Inferior parietal cortex (tissue), 1 donor: ENCODE results near the gene NDUFA9.

Experiments used
- DNase-seq: peaks from one replicate; pipeline ENCODE4 v3.0.0-alpha.2; 2016; ENCODE audit errors: extremely low spot score

NDUFA9 gene

DNA sequence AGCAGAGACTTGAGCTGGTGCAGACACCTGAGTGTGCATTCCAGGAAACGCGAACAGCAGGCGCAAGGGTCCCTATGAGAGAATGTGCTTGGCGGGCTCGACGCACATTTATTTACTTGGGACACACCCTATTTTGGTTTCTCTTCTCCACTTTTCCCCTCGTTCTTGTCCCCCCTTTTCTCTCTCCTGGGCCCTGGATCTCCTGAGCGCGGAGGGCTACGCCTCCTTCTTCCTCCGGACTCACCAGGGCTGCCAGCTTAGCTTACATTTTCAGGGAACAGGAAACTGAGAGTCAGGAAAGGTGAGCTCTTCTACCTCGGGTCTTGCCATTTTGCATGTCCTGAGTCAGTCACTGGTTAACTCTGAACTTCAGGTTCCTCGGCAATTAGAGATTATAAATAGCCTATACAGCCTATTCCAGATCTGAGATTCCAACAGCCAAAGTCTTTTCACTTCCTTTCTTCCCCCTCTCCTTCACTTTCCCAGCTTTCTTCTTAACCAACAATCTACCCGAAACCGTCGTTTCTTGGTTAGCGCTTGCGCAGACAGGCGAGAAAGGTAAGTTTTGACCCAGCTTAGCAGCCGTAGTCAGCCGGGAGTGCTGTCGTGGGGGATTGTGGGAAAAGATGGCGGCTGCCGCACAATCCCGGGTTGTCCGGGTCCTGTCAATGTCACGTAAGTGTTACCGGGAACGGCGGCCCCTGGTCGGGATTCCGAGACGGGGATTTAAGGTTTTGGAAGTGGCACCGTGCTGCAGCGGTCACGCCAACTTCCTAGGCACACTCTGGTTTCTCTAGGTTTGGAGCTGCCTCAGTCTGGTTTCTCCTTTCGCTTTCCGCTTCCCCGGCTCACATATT is at the start of gene NDUFA9, which contains the start of gene AKAP3:
Gene NDUFA9 (plus strand): TSS at position 614 of the 857 bp plus-strand sequence. CDS start 13 bp downstream, at position 627.
Gene AKAP3 (minus strand): TSS at position 551 of the 857 bp plus-strand sequence. CDS start 10,855 bp downstream, outside the sequence.
- peak; percentile 92 for DNase-seq

DNA sequence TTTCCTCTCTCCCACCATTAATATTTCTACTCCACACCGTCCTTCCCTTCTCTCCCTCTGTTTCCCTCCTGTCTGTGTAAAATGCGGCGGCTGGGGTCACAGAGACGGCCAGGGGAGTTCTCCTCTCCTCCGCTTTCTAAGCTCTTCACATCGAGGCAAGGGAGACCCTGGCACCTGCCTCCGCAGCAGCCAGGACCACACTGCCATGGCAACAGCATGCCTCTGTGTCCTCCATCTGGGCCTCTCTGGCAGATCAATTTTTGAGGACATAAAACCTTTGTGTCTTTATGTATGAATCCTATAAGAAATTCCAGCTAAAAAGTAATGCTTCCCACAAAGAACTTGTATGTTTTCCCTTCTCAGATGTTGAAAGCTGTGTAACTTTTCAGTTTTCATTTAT is 45.5 kb upstream of the NDUFA9 start:
- no peak for DNase-seq

DNA sequence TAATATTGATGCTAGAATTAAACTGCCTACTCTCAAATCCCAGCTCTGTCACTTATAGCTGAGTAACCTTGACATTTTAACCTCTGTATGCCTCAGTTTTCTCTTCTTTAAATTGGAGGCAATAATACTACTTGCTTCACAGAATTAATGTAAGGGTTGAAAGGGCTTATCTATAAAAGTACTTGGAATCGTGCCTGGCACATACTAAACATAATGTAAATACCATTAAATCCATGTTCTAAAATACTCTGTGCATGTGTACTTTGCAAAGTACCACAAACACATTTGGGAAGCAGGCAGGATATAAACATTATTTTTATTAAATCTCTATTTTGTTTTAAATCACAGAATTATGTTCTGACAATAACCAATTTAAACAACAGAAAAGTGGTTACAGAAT is 45.0 kb upstream of the NDUFA9 start:
- DNase-seq = no peak

DNA sequence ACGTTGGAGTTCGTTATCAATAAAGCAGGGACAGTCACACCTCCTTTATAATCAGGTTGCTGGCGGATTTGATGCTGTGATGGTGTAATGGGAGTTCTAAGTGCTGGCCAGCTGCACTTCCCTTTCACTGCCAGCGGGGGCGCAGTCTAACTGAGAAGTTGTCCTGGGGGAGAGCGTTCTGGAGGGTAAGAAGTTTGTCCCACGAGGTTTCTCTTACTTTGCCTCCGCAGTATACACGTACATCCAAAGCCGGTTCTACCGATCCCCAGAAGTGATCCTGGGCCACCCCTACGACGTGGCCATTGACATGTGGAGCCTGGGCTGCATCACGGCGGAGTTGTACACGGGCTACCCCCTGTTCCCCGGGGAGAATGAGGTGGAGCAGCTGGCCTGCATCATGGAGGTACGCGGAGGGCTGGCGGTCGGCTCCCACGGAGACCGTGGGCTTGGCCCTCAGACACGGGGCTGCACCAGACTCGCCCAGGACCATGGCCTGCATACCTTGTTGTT is 44.2 kb upstream of the NDUFA9 start:
- peak; percentile 91 for DNase-seq

DNA sequence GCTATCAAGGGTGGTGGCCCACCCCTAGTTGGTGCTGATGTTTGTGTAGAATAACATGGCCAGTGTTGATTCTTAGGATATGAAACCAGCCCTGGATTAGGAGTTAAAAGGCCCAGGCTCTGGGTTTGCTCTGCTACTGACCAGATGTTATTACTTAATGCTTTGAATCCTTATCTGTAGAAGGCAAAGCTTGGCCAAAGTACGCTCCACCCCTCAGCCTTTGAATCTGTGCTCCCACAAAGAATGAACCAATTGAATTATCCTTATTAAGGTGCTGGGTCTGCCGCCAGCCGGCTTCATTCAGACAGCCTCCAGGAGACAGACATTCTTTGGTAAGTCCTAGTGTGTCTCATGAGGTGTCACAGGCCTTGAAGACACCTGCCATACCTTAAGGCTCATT is 41.9 kb upstream of the NDUFA9 start:
- DNase-seq = no peak

- DNase-seq = no peak
Observed at GRCh38 chr12:4609071-4609470, 39.8 kb upstream of the NDUFA9 start.

DNA sequence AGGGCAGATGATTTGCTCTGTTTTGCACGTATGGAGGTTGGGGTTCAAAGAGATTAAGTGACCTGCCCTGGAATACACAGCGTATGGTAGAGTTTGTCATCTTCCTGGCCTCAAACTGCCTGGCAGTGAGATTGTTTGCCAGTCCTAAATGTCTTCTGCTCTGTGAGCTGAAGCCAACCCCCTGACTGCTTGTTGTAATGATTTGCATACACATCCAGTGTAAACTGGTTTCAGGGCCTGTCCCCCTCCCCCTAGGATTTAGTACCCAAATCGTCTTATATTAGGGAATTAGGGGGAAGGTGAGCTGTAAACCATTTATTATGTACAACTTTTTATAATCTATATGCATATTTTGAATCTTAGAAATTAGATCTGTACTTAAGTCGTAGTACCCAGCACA is 38.4 kb upstream of the NDUFA9 start:
- DNase-seq = no peak

GRCh38 chr12:4615667-4616066 is 33.2 kb upstream of the NDUFA9 start:
- peak; percentile 29 for DNase-seq

GRCh38 chr12:4621511-4621910 is 27.4 kb upstream of the NDUFA9 start:
- DNase-seq = no peak

DNA sequence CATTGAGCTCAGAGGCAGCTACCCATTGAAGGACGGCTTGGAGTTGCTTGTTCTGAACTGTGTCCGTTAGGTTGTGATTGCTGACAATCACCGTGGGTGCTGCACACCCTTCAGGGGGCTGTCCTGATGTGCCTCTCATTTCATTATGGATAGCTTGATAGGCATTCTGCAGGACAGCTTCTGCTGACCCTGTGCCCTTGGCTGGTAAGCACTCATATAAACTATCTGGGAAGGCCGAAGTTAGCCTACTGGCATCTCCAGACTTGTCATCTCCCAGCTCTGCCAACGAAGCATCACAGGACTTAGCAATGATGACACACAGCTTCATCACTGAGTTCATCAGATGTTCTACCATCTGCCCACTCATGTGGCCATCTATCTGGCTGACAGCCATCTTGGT is 22.4 kb upstream of the NDUFA9 start:
- no peak for DNase-seq

GRCh38 chr12:4628406-4628805 is 20.5 kb upstream of the NDUFA9 start:
- no peak for DNase-seq

DNA sequence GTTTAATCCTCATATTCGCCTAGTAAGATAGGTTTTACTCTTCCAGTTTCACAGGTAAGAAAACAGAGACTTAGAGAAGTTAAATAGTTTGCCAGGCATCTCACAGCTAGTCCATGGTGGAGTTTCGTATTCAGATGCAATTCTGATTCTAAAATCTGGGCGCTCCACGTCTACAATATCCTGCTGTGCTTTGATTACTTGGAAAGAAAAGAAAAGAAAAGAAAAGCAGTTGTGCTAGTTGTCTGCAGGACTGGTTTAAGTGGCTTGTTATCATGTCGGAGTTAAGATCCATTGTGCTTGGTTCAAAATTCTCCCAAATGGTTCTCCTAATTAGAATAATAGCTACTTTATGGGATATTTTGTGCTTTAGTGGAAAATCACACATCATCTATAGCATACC is 18.7 kb upstream of the NDUFA9 start:
- no peak for DNase-seq

DNA sequence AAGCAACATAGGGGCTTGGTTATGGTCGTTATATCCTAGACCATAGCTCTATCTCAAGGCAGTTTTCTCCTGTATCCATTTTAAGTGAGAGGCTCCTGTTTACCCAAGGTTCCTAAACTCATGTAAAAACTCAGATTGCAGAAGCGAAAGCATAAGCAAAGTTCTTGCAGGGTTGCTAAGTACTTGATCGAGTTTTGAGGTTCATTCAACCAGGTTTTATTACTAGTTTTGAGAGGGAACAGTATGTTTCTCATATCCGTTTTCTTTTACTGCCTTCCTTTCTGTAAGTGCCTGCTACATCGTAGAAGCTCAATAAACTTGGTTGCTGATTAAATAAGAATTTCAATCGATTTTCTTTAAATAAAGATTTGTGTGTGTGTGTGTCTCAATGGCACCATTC is 5.2 kb upstream of the NDUFA9 start:
- DNase-seq = no peak

DNA sequence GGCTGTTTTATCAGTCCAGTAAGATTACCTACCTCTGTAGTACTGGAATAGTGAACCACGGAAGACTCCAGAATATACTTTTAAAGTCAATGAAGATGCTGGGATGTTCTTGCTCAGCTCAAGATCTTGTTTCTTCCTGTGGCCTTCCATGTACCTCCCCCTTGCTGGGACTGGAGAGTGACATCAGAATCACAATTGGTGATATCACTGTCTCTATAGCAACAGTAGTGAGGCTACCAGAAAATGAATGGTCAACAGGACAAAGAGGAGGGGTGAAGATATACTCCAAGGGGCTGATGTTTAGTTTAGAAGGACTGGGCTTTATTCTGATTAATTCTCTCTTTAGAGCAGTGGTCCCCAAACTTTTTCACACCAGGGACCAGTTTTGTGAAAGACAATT is 3.9 kb upstream of the NDUFA9 start:
- DNase-seq = no peak

DNA sequence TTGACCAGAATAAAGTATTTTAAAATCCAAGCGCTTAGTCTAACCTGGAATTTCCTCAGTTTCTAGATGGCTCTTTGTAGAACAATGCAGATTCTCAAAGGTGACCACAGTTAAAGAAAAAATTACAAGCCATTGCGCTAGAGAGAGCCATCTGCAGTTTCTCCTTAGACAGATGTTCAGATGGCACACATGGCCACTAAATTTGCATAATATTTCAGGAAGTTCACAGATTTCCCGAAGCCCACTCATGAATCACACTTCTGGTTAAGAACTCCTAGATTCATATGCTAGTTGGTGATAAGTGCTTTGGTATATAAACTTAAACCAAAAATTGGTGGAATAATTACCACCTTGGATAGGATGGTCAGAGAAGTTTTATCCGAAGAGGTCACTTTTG is 812 bp upstream of the NDUFA9 start:
- peak; percentile 21 for DNase-seq

DNA sequence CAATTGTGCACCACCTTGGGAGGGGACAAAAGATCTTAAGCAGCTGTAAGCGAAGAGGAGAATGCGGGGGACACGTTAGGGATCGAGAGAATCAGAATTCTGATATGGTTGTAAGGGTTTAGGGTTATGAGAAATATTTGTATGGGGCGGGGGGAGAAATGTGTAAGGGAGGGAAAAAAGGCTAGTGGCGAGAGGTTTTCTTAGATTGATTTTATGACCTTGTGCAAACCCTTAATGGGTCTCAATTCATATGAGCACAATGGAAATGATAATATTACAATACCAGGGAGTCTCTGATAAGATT is 396 bp downstream of the NDUFA9 start:
- no peak for DNase-seq

DNA sequence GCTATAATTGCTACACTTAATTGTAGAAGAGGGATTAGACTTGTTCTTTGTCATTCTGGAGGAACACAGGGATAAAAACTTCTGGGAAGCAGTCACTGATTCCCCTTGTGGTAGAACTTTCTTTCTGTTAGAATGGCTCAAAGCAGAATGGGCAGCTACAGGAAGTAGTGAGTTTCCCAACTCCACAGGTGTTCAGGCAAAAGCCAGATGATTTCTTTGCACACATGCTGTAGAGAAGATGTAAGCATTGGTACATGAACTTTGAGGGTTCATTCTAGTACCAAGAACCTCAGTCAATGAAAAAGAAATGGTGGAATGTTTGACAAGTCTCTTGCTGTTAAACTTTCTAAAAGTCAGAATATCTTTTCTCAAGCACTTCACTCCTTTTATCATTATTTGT is 4.3 kb downstream of the NDUFA9 start:
- no peak for DNase-seq

DNA sequence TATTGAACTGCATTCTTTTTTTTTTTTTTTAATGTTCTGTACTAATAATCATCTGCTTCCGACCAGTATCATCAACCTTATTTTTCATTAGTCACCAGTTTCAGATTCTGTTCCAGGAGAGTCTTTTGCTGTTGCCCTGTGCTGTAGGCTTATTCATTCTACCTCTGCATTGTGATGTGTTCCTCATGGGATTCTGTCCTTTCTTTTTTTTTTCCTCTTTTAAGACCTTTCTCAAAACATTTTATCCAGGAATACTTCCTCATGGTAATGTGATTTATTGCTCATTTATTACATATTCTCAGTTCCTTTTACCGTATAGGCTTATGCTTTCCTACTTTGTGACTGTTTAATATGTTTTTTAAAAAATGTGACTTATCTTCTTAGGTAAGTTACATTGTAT is 4.8 kb downstream of the NDUFA9 start:
- DNase-seq = no peak

GRCh38 chr12:4663971-4664505 is 15.1 kb downstream of the NDUFA9 start:
- no peak for DNase-seq

DNA sequence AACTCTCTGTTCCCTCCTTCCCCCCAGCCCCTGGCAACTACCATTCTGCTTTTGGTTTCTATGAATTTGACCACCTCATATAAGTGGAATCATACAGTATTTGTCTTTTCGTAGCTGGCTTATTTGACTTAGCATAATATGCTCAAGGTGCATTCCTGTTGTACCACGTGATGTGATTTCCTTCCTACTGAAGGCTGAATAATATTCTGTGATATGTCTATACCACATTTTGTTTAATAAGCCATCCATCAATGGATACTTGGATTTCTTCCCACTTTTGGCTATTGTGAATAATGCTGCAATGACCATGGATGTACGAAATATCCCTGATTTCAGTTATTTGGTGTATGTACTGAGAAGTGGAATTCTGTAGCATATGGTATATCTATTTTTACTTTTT is 16.3 kb downstream of the NDUFA9 start:
- no peak for DNase-seq

GRCh38 chr12:4679711-4680110 is 30.8 kb downstream of the NDUFA9 start:
- no peak for DNase-seq

DNA sequence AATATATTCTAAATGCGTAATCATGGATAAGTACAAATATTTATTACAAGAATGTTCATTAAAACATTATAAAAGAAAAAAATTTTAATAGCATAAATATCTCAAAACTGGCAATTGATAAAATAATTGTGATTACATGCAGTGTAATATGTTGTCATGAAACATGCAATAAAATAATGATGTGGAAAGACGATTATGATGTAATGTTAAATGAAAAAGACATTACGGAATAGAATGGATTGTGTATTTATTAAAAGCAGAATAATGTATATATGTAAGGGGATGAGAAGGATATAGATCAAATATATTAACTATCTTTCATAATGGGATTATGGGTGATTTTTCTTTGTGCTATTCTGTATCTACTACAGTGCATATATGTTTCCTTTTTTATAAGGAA is 32.8 kb downstream of the NDUFA9 start:
- no peak for DNase-seq

DNA sequence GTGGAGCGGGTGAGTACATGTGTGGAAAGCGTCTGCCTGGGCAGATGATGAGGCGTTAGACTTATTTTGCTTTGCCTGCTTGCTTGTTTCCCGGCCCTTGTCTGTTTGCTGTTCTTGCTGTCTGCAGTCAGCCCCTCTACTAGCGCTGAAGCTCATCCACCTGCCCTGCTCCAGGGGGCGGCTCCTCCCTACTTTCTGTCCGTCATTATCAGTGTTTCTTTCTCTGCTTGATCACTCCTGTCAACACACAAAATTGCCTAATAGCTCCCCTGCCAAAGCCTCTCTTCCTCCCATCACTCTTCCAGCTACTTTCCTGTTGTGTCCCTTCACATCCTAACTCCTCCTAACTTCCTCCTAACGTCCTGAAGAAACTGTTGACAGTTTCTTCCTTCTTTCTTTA is 36.4 kb downstream of the NDUFA9 start:
- no peak for DNase-seq
